HCT116 (cell line): ENCODE results near the gene SYNDIG1. TPM values are rescaled to one million over a fixed set of nuclear protein-coding genes. Genes with fewer than 3 reads are reported as not detected.

ENCODE experiments used
- ATAC-seq: fragments of 200-7000 bp; cut with Tn5 transposase; 2 replicates; pipeline ENCODE4 v1.9.1; 2020; ENCODE audit warnings: mild to moderate bottlenecking, moderate library complexity
- BruUV-seq: library from RNA; stranded (reverse); fragments of 400-500 nt; replicated peaks from 2 replicates; lab custom pipeline; 2021; lab: Mats Ljungman, UMichigan
- CTCF ChIA-PET: fragments of 300-600 bp; sonication (Branson Sonifier 250); formaldehyde crosslinking; loops from one replicate; lab custom pipeline; 2021; ENCODE audit warnings: antibody characterized with exemption; lab: Charles Lee
- POLR2A ChIA-PET: fragments of 300-600, 350-600 bp; sonication (Branson Sonifier 250); formaldehyde crosslinking; loops from one replicate; lab custom pipeline; 2021; ENCODE audit warnings: antibody characterized with exemption; lab: Charles Lee
- RAD21 ChIA-PET, 2 experiments: fragments of 300-600 bp; sonication (Branson Sonifier 250); formaldehyde crosslinking; loops; one replicate each; lab custom pipeline; 2023; ENCODE audit warnings: low total read pairs in 2 of 2; ENCODE audit not compliant: uncharacterized antibody in 2 of 2, unreplicated experiment in 2 of 2, low non-redundant PET in 1 of 2; lab: Charles Lee
- DNase-seq: peaks from one replicate; pipeline ENCODE4 v3.0.0-alpha.2; 2010; ENCODE audit warnings: low read depth, low spot score
- H2AFZ ChIP-seq: fragments of 200-600 bp; shearing (Covaris generic), sonication (generic); 2 replicates; pipeline ENCODE4 v1.6.1; 2017; ENCODE audit warnings: low read depth, mixed run types, mixed read lengths, antibody characterized with exemption, low read length; ENCODE audit not compliant: poor library complexity, severe bottlenecking
- H3K27ac ChIP-seq: 2 replicates; pipeline ENCODE4 v1.5.1; 2012; ENCODE audit warnings: low read depth, low read length
- H3K27me3 ChIP-seq: fragments of 200-600 bp; sonication (generic); 2 replicates; pipeline ENCODE4 v1.6.1; 2016; ENCODE audit warnings: mixed run types, low read length, mixed read lengths; ENCODE audit not compliant: insufficient read depth
- H3K36me3 ChIP-seq, 2 experiments: fragments of 200-500 bp in 1 of 2; fragments of 200-600 bp in 1 of 2; sonication (Bioruptor generic) in 1 of 2; sonication (generic) in 1 of 2; 2 replicates each; pipeline versions ENCODE4 v1.5.1 to v1.6.1; 2014 to 2016; ENCODE audit warnings: low read length in 2 of 2, inconsistent platforms in 1 of 2, mixed read lengths in 1 of 2, mixed run types in 1 of 2; ENCODE audit not compliant: insufficient read depth in 2 of 2, control insufficient read depth in 1 of 2
- H3K4me1 ChIP-seq, 2 experiments: fragments of 200-600 bp in 1 of 2; sonication (generic) in 1 of 2; 2 replicates each; pipeline versions ENCODE4 v1.5.1 to v1.6.1; 2012 to 2017; ENCODE audit warnings: low read length in 2 of 2, inconsistent platforms in 1 of 2, mild to moderate bottlenecking in 1 of 2, mixed read lengths in 1 of 2, mixed run types in 1 of 2, moderate library complexity in 1 of 2; ENCODE audit not compliant: insufficient read depth in 2 of 2, control insufficient read depth in 1 of 2
- H3K4me2 ChIP-seq: fragments of 200-600 bp; sonication (generic); 2 replicates; pipeline ENCODE4 v1.6.1; 2017; ENCODE audit warnings: mixed run types, low read length, mixed read lengths
- H3K4me3 ChIP-seq, 2 experiments: fragments of 200-600 bp in 1 of 2; sonication (generic) in 1 of 2; replicated peaks in 1 of 2; 2 replicates each; pipeline ENCODE4 v1.5.1; 2011 to 2016; ENCODE audit warnings: low read length in 2 of 2, control low read depth in 1 of 2, low read depth in 1 of 2, mild to moderate bottlenecking in 1 of 2, mixed read lengths in 1 of 2, mixed run types in 1 of 2
- H3K79me2 ChIP-seq: fragments of 200-600 bp; sonication (generic); 2 replicates; pipeline ENCODE4 v1.6.1; 2017; ENCODE audit warnings: mild to moderate bottlenecking, mixed run types, low read length, moderate library complexity, mixed read lengths; ENCODE audit not compliant: insufficient read depth
- H3K9ac ChIP-seq: fragments of 200-600 bp; sonication (generic); 2 replicates; pipeline ENCODE4 v1.6.1; 2016; ENCODE audit warnings: low read length, mixed read lengths
- H3K9me2 ChIP-seq: fragments of 200-600 bp; sonication (generic), shearing (Covaris generic); 2 replicates; pipeline ENCODE4 v1.6.1; 2017; ENCODE audit warnings: mixed run types, mild to moderate bottlenecking, moderate library complexity; ENCODE audit not compliant: insufficient read depth
- H3K9me3 ChIP-seq, 2 experiments: fragments of 200-500 bp in 1 of 2; fragments of 200-600 bp in 1 of 2; sonication (Bioruptor generic) in 1 of 2; sonication (generic) in 1 of 2; 2 replicates each; pipeline ENCODE4 v1.6.1; 2014 to 2017; ENCODE audit warnings: low read length in 2 of 2, mixed read lengths in 2 of 2, inconsistent platforms in 1 of 2, low read depth in 1 of 2, mild to moderate bottlenecking in 1 of 2, mixed run types in 1 of 2, moderate library complexity in 1 of 2; ENCODE audit not compliant: control insufficient read depth in 1 of 2, insufficient read depth in 1 of 2
- H4K20me1 ChIP-seq: fragments of 200-600 bp; sonication (generic), shearing (Covaris generic); 2 replicates; pipeline ENCODE4 v1.6.1; 2017; ENCODE audit warnings: mixed run types, mild to moderate bottlenecking, moderate library complexity; ENCODE audit not compliant: insufficient read depth
- CBX3 ChIP-seq: IDR thresholded peaks from 2 replicates; pipeline ENCODE4 v1.6.1; 2012; ENCODE audit warnings: low read depth
- CEBPB ChIP-seq: IDR thresholded peaks from 2 replicates; pipeline ENCODE4 v1.6.1; 2012; ENCODE audit warnings: low read depth
- EGR1 ChIP-seq: IDR thresholded peaks from 2 replicates; pipeline ENCODE4 v1.6.1; 2012; ENCODE audit warnings: low read depth
- EZH2 ChIP-seq: fragments of 200-600 bp; sonication (generic); IDR thresholded peaks from 2 replicates; pipeline ENCODE4 v1.6.1; 2017; ENCODE audit warnings: antibody characterized with exemption, mixed run types
- EZH2phosphoT487 ChIP-seq: fragments of 200-600 bp; IDR thresholded peaks from 2 replicates; pipeline ENCODE4 v1.6.1; 2018; ENCODE audit warnings: antibody characterized with exemption, borderline replicate concordance
- FOSL1 ChIP-seq: IDR thresholded peaks from 2 replicates; pipeline ENCODE4 v1.6.1; 2012; ENCODE audit warnings: low read depth
- JUND ChIP-seq: IDR thresholded peaks from 2 replicates; pipeline ENCODE4 v1.6.1; 2012
- POLR2A ChIP-seq: IDR thresholded peaks from 2 replicates; pipeline ENCODE4 v1.7.0; 2011; ENCODE audit warnings: borderline replicate concordance; ENCODE audit not compliant: insufficient read depth, insufficient read length; ENCODE audit errors: extremely low read depth
- POLR2AphosphoS5 ChIP-seq: IDR thresholded peaks from 2 replicates; pipeline ENCODE4 v1.6.1; 2011; ENCODE audit warnings: mild to moderate bottlenecking, low read depth, low read length, moderate library complexity
- RAD21 ChIP-seq: IDR thresholded peaks from 2 replicates; pipeline ENCODE4 v1.6.1; 2012; ENCODE audit warnings: low read depth, mild to moderate bottlenecking
- SIN3A ChIP-seq: IDR thresholded peaks from 2 replicates; pipeline ENCODE4 v1.6.1; 2012; ENCODE audit warnings: low read depth
- SP1 ChIP-seq: IDR thresholded peaks from 2 replicates; pipeline ENCODE4 v1.6.1; 2012; ENCODE audit warnings: low read depth
- SRF ChIP-seq: IDR thresholded peaks from 2 replicates; pipeline ENCODE4 v1.6.1; 2012; ENCODE audit warnings: low read depth
- YY1 ChIP-seq: IDR thresholded peaks from 2 replicates; pipeline ENCODE4 v1.6.1; 2011; ENCODE audit warnings: low read length, low read depth, moderate library complexity, mild to moderate bottlenecking; ENCODE audit not compliant: insufficient replicate concordance; ENCODE audit errors: extremely low read depth
- ZFX ChIP-seq: fragments of 450-650 bp; IDR thresholded peaks from 2 replicates; pipeline ENCODE4 v1.6.1; 2017
- ZNF274 ChIP-seq: fragments of 200-500 bp; sonication (Bioruptor generic); IDR thresholded peaks from 2 replicates; pipeline ENCODE4 v1.6.1; 2014; ENCODE audit warnings: mild to moderate bottlenecking, low read depth, low read length, inconsistent platforms
- intact Hi-C: fragments of 100-400 bp; cut with micrococcal nuclease; formaldehyde crosslinking; loops from 2 replicates; pipeline ENCODE4 v1.10.0; 2022
- total RNA-seq: library from RNA; stranded (reverse); gene quantifications from one replicate; pipeline ENCODE4 v1.2.1, GENCODE V29; 2021; ENCODE audit not compliant: unreplicated experiment
- TF ChIP-seq, protein P1 (sequence below): IDR thresholded peaks from 2 replicates; pipeline ENCODE4 v1.6.1; 2012
- TF ChIP-seq, protein P2 (sequence below): IDR thresholded peaks from 2 replicates; pipeline ENCODE4 v1.6.1; 2012

The SYNDIG1 gene
- total RNA-seq, 1 experiment from 2014 or later = not detected

- POLR2A ChIA-PET = no interaction called here
- no peaks in the 10 kb centered on the region for H3K79me2 ChIP-seq
Measured at GRCh38 chr20:24619212-24619611, 149.8 kb downstream of the SYNDIG1 start.

GRCh38 chr20:24620937-24621519 lies 151.6 kb downstream of the SYNDIG1 start:
- no peak overlapping the region for H3K4me2 ChIP-seq
- H3K27me3 ChIP-seq = peaks cover 58% of the 10 kb centered on the region
- ChIA-PET RAD21 (no interaction called here), POLR2A (no interaction called here), CTCF (no interaction called here)
- H3K27ac ChIP-seq = no peak overlapping the region
- H3K79me2 ChIP-seq = no peaks in the 10 kb centered on the region
- H4K20me1 ChIP-seq = no peaks in the 10 kb centered on the region
- no peaks in the 10 kb centered on the region for H3K36me3 ChIP-seq
- no peak overlapping the region for H3K9ac ChIP-seq
- intact Hi-C loops = no loop called here
- no TSS peak for BruUV-seq
- no peaks in the 10 kb centered on the region for H3K9me2 ChIP-seq
- H3K9me3 ChIP-seq = no peaks in the 10 kb centered on the region
- no peak overlapping the region for H2AFZ ChIP-seq
- no peak overlapping the region for H3K4me3 ChIP-seq
- ATAC-seq (no peak), DNase-seq (no peak)
- H3K4me1 ChIP-seq = no peaks in the 10 kb centered on the region
- TF ChIP-seq POLR2AphosphoS5 (no peak), EGR1 (no peak), ZNF274 (no peak), POLR2A (no peak), ZFX (no peak), EZH2 (no peak), SP1 (no peak), SRF (no peak), SIN3A (no peak), RAD21 (no peak), EZH2phosphoT487 (no peak), CEBPB (no peak), FOSL1 (no peak), YY1 (no peak), JUND (no peak), CBX3 (no peak)
- TF ChIP-seq, protein P1, sequence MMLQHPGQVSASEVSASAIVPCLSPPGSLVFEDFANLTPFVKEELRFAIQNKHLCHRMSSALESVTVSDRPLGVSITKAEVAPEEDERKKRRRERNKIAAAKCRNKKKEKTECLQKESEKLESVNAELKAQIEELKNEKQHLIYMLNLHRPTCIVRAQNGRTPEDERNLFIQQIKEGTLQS = no peak
- TF ChIP-seq, protein P2, sequence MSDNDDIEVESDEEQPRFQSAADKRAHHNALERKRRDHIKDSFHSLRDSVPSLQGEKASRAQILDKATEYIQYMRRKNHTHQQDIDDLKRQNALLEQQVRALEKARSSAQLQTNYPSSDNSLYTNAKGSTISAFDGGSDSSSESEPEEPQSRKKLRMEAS = no peak

More at GRCh38 chr20:24619212-24619611, 149.8 kb downstream of the SYNDIG1 start:
- ATAC-seq = no peak
- DNase-seq = no peak
- no peak overlapping the region for H3K4me2 ChIP-seq
- H3K9me2 ChIP-seq = no peaks in the 10 kb centered on the region
- ChIA-PET CTCF (no interaction called here), RAD21 (no interaction called here)
- H3K4me1 ChIP-seq = no peaks in the 10 kb centered on the region
- no peak overlapping the region for H3K4me3 ChIP-seq
- H2AFZ ChIP-seq = no peak overlapping the region
- no TSS peak for BruUV-seq
- no peak for TF ChIP-seq EZH2phosphoT487
- H3K27me3 ChIP-seq = peaks cover 60% of the 10 kb centered on the region
- H3K27ac ChIP-seq = no peak overlapping the region
- no peak overlapping the region for H3K9ac ChIP-seq
- H3K9me3 ChIP-seq = no peaks in the 10 kb centered on the region
- H3K36me3 ChIP-seq = no peaks in the 10 kb centered on the region
- H4K20me1 ChIP-seq = no peaks in the 10 kb centered on the region
- intact Hi-C loops = no loop called here
